IMR-90 (cell line): ENCODE results near the gene PIM3. TPM values are rescaled to one million over a fixed set of nuclear protein-coding genes. Genes with fewer than 3 reads are reported as not detected.

Experiments
- ATAC-seq: fragments of 200-7000 bp; cut with Tn5 transposase; 2 replicates; pipeline ENCODE4 v1.9.1; 2020; ENCODE audit warnings: low read depth, mild to moderate bottlenecking, moderate library complexity
- BruUV-seq: library from RNA; stranded (reverse); fragments of 400-500 nt; replicated peaks from 2 replicates; lab custom pipeline; 2021; lab: Mats Ljungman, UMichigan
- CTCF ChIA-PET: fragments of 300-600 bp; formaldehyde crosslinking; extraction: SDS; loops from one replicate; lab custom pipeline; 2021; ENCODE audit warnings: antibody characterized with exemption; lab: Yijun Ruan, JAX
- POLR2A ChIA-PET: fragments of 300-600 bp; sonication (Branson Sonifier 250); formaldehyde crosslinking; loops from one replicate; lab custom pipeline; 2022; ENCODE audit warnings: antibody characterized with exemption; ENCODE audit not compliant: unreplicated experiment; lab: Charles Lee
- DNase-seq: peaks from one replicate; pipeline ENCODE4 v3.0.0; 2013
- H2AFZ ChIP-seq: replicated peaks from 2 replicates; pipeline ENCODE3; 2013; ENCODE audit warnings: low read length, mild to moderate bottlenecking; ENCODE audit not compliant: poor library complexity
- H2AK5ac ChIP-seq: 2 replicates; pipeline ENCODE4 v1.6.1; 2013; ENCODE audit warnings: low read depth, low read length, inconsistent platforms
- H2AK9ac ChIP-seq: replicated peaks from 2 replicates; pipeline ENCODE3; 2013; ENCODE audit warnings: mild to moderate bottlenecking, low read depth, low read length, moderate library complexity; ENCODE audit not compliant: poor library complexity
- H2BK120ac ChIP-seq: 2 replicates; pipeline ENCODE4 v1.6.1; 2013; ENCODE audit warnings: low read depth, low read length, inconsistent platforms
- H2BK15ac ChIP-seq: 3 replicates; pipeline ENCODE4 v1.6.1; 2013; ENCODE audit warnings: low read depth, low read length, inconsistent platforms
- H2BK20ac ChIP-seq: 2 replicates; pipeline ENCODE4 v1.6.1; 2013; ENCODE audit warnings: low read depth, mild to moderate bottlenecking, inconsistent platforms, low read length, moderate library complexity
- H2BK5ac ChIP-seq: 2 replicates; pipeline ENCODE4 v1.6.1; 2013; ENCODE audit warnings: mild to moderate bottlenecking, low read depth, low read length, inconsistent platforms; ENCODE audit not compliant: poor library complexity, severe bottlenecking
- H3K14ac ChIP-seq: replicated peaks from 2 replicates; pipeline ENCODE4 v1.6.1; 2013; ENCODE audit warnings: low read depth, low read length, inconsistent platforms
- H3K18ac ChIP-seq: 2 replicates; pipeline ENCODE4 v1.6.1; 2013; ENCODE audit warnings: low read depth, low read length, control low read depth
- H3K23ac ChIP-seq: 2 replicates; pipeline ENCODE4 v1.6.1; 2013; ENCODE audit warnings: low read depth, low read length, inconsistent platforms
- H3K27ac ChIP-seq: 2 replicates; pipeline ENCODE4 v1.5.1; 2013; ENCODE audit warnings: mild to moderate bottlenecking, control low read depth, low read length; ENCODE audit not compliant: insufficient read depth
- H3K27me3 ChIP-seq: 2 replicates; pipeline ENCODE4 v1.6.1; 2013; ENCODE audit warnings: low read length; ENCODE audit not compliant: control insufficient read depth, insufficient read depth
- H3K36me3 ChIP-seq: 2 replicates; pipeline ENCODE4 v1.6.1; 2013; ENCODE audit warnings: low read length, mixed read lengths; ENCODE audit not compliant: control insufficient read depth, insufficient read depth
- H3K4ac ChIP-seq: 2 replicates; pipeline ENCODE4 v1.6.1; 2013; ENCODE audit warnings: low read depth, low read length, inconsistent platforms
- H3K4me1 ChIP-seq: 2 replicates; pipeline ENCODE4 v1.6.1; 2013; ENCODE audit warnings: low read length, mixed read lengths; ENCODE audit not compliant: control insufficient read depth, insufficient read depth
- H3K4me2 ChIP-seq: 2 replicates; pipeline ENCODE4 v1.6.1; 2013; ENCODE audit warnings: low read depth, mild to moderate bottlenecking, control low read depth, low read length, moderate library complexity
- H3K4me3 ChIP-seq: 2 replicates; pipeline ENCODE4 v1.5.1; 2013; ENCODE audit warnings: low read depth, mild to moderate bottlenecking, control low read depth, low read length, moderate library complexity; ENCODE audit not compliant: insufficient read depth
- H3K56ac ChIP-seq: 2 replicates; pipeline ENCODE4 v1.6.1; 2013; ENCODE audit warnings: low read length, inconsistent platforms; ENCODE audit not compliant: insufficient read depth; ENCODE audit errors: extremely low read depth
- H3K79me1 ChIP-seq, 2 experiments: 2 replicates each; pipeline ENCODE4 v1.6.1; 2013; ENCODE audit warnings: low read length in 2 of 2, inconsistent platforms in 1 of 2, low read depth in 1 of 2
- H3K9ac ChIP-seq: 2 replicates; pipeline ENCODE4 v1.6.1; 2013; ENCODE audit warnings: low read depth, low read length, control low read depth
- H3K9me1 ChIP-seq: 2 replicates; pipeline ENCODE4 v1.6.1; 2013; ENCODE audit warnings: low read length, inconsistent platforms; ENCODE audit not compliant: insufficient read depth
- H3K9me3 ChIP-seq: 2 replicates; pipeline ENCODE4 v1.6.1; 2013; ENCODE audit warnings: low read length; ENCODE audit not compliant: control insufficient read depth, insufficient read depth
- H4K20me1 ChIP-seq: 2 replicates; pipeline ENCODE4 v1.6.1; 2013; ENCODE audit warnings: low read length, inconsistent platforms; ENCODE audit not compliant: insufficient read depth
- H4K5ac ChIP-seq: 2 replicates; pipeline ENCODE4 v1.6.1; 2013; ENCODE audit warnings: mild to moderate bottlenecking, low read depth, low read length, control low read depth
- H4K8ac ChIP-seq, 2 experiments: 2 replicates each; pipeline ENCODE4 v1.6.1; 2013; ENCODE audit warnings: low read depth in 2 of 2, low read length in 2 of 2, control low read depth in 1 of 2, inconsistent platforms in 1 of 2
- H4K91ac ChIP-seq: 2 replicates; pipeline ENCODE4 v1.6.1; 2013; ENCODE audit warnings: low read depth, low read length, inconsistent platforms; ENCODE audit not compliant: insufficient read depth
- BHLHE40 ChIP-seq: fragments of 150-350 bp; IDR thresholded peaks from 2 replicates; pipeline ENCODE4 v1.6.1; 2016; ENCODE audit warnings: mild to moderate bottlenecking, low read depth, low read length
- CEBPB ChIP-seq: IDR thresholded peaks from 2 replicates; pipeline ENCODE4 v1.6.1; 2012; ENCODE audit warnings: low read depth, low read length, improper control_type of control experiment
- CHD1 ChIP-seq: IDR thresholded peaks from 2 replicates; pipeline ENCODE4 v1.6.1; 2012; ENCODE audit warnings: low read depth, low read length, improper control_type of control experiment
- FOS ChIP-seq: fragments of 150-350 bp; IDR thresholded peaks from 2 replicates; pipeline ENCODE4 v1.6.1; 2016; ENCODE audit warnings: low read depth, low read length
- MAFK ChIP-seq: IDR thresholded peaks from 2 replicates; pipeline ENCODE4 v1.6.1; 2012; ENCODE audit warnings: low read depth, low read length, improper control_type of control experiment
- MAZ ChIP-seq: IDR thresholded peaks from 2 replicates; pipeline ENCODE4 v1.6.1; 2012; ENCODE audit warnings: low read depth, mild to moderate bottlenecking, low read length, improper control_type of control experiment, moderate library complexity, borderline replicate concordance
- MXI1 ChIP-seq: IDR thresholded peaks from 2 replicates; pipeline ENCODE4 v1.6.1; 2012; ENCODE audit warnings: low read depth, mild to moderate bottlenecking, low read length, moderate library complexity, borderline replicate concordance
- NFE2L2 ChIP-seq: fragments of 150-350 bp; IDR thresholded peaks from 2 replicates; pipeline ENCODE4 v1.6.1; 2016; ENCODE audit warnings: low read depth, mild to moderate bottlenecking, low read length
- POLR2A ChIP-seq: IDR thresholded peaks from 2 replicates; pipeline ENCODE4 v1.6.1; 2012; ENCODE audit warnings: mild to moderate bottlenecking, low read depth, low read length
- RAD21 ChIP-seq: IDR thresholded peaks from 2 replicates; pipeline ENCODE4 v1.6.1; 2012; ENCODE audit warnings: low read length, improper control_type of control experiment
- RCOR1 ChIP-seq: IDR thresholded peaks from 2 replicates; pipeline ENCODE4 v1.6.1; 2012; ENCODE audit warnings: mild to moderate bottlenecking, low read length, improper control_type of control experiment; ENCODE audit not compliant: insufficient replicate concordance
- RFX5 ChIP-seq: IDR thresholded peaks from 2 replicates; pipeline ENCODE4 v1.8.0; 2012; ENCODE audit warnings: low read depth, mild to moderate bottlenecking, low read length, moderate library complexity
- SMC3 ChIP-seq: fragments of 150-350 bp; IDR thresholded peaks from 2 replicates; pipeline ENCODE4 v1.6.1; 2016; ENCODE audit warnings: low read depth, mild to moderate bottlenecking, antibody characterized with exemption, low read length, moderate library complexity
- whole genome bisulfite sequencing, 2 experiments: methylation state at CpG; one replicate each; pipeline versions ENCODE4 v1.1.5 to v1.1.7; 2013; ENCODE audit warnings: missing lambda C conversion rate in 2 of 2; ENCODE audit not compliant: insufficient read length in 1 of 2; ENCODE audit errors: extremely low coverage in 2 of 2; 5-methylcytosine and 5-hydroxymethylcytosine counted together
- dilution Hi-C: fragments of 300-500 bp; cut with HindIII; formaldehyde crosslinking; loops from one replicate; pipeline ENCODE4 v1.14.3; 2018; ENCODE audit warnings: low sequenced_read_pairs; ENCODE audit not compliant: unreplicated experiment
- in situ Hi-C: fragments of 300-500 bp; cut with MboI; formaldehyde crosslinking; loops from 3 replicates; pipeline ENCODE4 v1.14.3; 2019; ENCODE audit warnings: low sequenced_read_pairs, inconsistent platforms, mixed read lengths
- intact Hi-C: fragments of 100-400 bp; cut with micrococcal nuclease; formaldehyde crosslinking; loops from 2 replicates; pipeline ENCODE4 v1.10.0; 2022
- polyA plus RNA-seq, 3 experiments: library from polyadenylated mRNA; depleted of rRNA; stranded (reverse); fragments of >200 nt; gene quantifications; 2 replicates each; pipeline ENCODE4 v1.2.3, GENCODE V29; 2012; ENCODE audit warnings: low replicate concordance in 1 of 3
- total RNA-seq: library from RNA; depleted of rRNA; stranded (reverse); fragments of >200 nt; gene quantifications from 2 replicates; pipeline ENCODE4 v1.2.3, GENCODE V29; 2012
- TF ChIP-seq, protein P1 (sequence below): conservative IDR thresholded peaks from 2 replicates; pipeline ENCODE4 v1.5.1; 2012; ENCODE audit warnings: mild to moderate bottlenecking, low read depth, low read length, improper control_type of control experiment
- TF ChIP-seq, protein P2 (sequence below): fragments of 150-350 bp; IDR thresholded peaks from 2 replicates; pipeline ENCODE4 v1.6.1; 2017; ENCODE audit warnings: mild to moderate bottlenecking, antibody characterized with exemption, low read length, low read depth
- TF ChIP-seq, protein P3 (sequence below): fragments of 150-350 bp; IDR thresholded peaks from 2 replicates; pipeline ENCODE4 v1.6.1; 2016; ENCODE audit warnings: low read depth, mild to moderate bottlenecking, low read length, moderate library complexity, borderline replicate concordance

Gene PIM3
- total and polyA plus RNA-seq, 2 of the 4 experiments (the other 2 are of a cell fraction) = 8.6 to 24.7 TPM

DNA sequence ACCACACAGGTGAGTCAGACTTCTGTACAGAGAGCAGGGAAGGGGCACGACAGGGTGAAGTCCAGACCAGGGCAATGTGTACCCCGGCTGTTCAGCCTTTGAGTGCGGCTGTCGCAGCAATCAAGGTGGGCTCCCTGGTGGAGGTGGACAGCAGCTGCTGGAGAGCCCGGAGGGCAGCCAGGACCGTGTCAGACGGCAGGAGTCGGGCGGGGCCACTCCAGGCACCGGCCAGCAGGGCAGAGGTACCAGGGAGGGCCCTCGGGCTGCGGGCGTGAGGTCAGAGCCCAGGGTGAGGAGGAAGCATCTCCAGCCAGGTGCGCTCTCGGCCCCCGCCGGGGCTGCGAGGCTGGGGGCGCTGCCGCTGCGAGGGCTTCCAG is 802 bp upstream of the PIM3 start:
- H3K27ac ChIP-seq = peak overlapping the region; percentile 71
- dilution Hi-C loops = no loop called here
- H4K8ac ChIP-seq = peak overlapping the region; percentile 83 to 92
- no peak overlapping the region for H3K18ac ChIP-seq
- H3K56ac ChIP-seq = no peak overlapping the region
- H3K14ac ChIP-seq = no peak overlapping the region; the same call in 1 of the 2 replicates
- peaks cover 37% of the 10 kb centered on the region for H4K20me1 ChIP-seq
- peak overlapping the region; percentile 85 for H4K91ac ChIP-seq
- peak overlapping the region; percentile 94 for H2AFZ ChIP-seq
- H3K27me3 ChIP-seq = no peaks in the 10 kb centered on the region
- peak overlapping the region; percentile 35 for H4K5ac ChIP-seq
- H3K4me1 ChIP-seq = peaks cover 25% of the 10 kb centered on the region
- POLR2A ChIA-PET = no interaction called here
- no peaks in the 10 kb centered on the region for H3K9me3 ChIP-seq
- peak overlapping the region; percentile 93 for H2AK9ac ChIP-seq
- no peak for DNase-seq
- CTCF ChIA-PET = no interaction called here
- peak overlapping the region; percentile 47; the same call in 2 of the 3 replicates for H2BK15ac ChIP-seq
- in situ Hi-C loops = no loop called here
- WGBS, 2 experiments = 13% methylated on average over 12 of the region's 21 CpGs; no CpG with 5 or more reads in 1 of the 2 experiments
- ATAC-seq = peak; percentile 3
- H3K23ac ChIP-seq = peak overlapping the region; percentile 53
- peak overlapping the region; percentile 91 for H2BK5ac ChIP-seq
- intact Hi-C loops = no loop called here
- peak overlapping the region; percentile 37 for H2BK120ac ChIP-seq
- peaks cover 26% of the 10 kb centered on the region for H3K36me3 ChIP-seq
- H3K4ac ChIP-seq = peak overlapping the region; percentile 44
- peak overlapping the region; percentile 66 for H3K9ac ChIP-seq
- TF ChIP-seq FOS (no peak), RAD21 (no peak), MAZ (no peak), BHLHE40 (no peak), MXI1 (no peak), CHD1 (no peak), SMC3 (no peak), RCOR1 (no peak), RFX5 (no peak), POLR2A (no peak), NFE2L2 (no peak), CEBPB (no peak), MAFK (no peak)
- TF ChIP-seq, protein P1, sequence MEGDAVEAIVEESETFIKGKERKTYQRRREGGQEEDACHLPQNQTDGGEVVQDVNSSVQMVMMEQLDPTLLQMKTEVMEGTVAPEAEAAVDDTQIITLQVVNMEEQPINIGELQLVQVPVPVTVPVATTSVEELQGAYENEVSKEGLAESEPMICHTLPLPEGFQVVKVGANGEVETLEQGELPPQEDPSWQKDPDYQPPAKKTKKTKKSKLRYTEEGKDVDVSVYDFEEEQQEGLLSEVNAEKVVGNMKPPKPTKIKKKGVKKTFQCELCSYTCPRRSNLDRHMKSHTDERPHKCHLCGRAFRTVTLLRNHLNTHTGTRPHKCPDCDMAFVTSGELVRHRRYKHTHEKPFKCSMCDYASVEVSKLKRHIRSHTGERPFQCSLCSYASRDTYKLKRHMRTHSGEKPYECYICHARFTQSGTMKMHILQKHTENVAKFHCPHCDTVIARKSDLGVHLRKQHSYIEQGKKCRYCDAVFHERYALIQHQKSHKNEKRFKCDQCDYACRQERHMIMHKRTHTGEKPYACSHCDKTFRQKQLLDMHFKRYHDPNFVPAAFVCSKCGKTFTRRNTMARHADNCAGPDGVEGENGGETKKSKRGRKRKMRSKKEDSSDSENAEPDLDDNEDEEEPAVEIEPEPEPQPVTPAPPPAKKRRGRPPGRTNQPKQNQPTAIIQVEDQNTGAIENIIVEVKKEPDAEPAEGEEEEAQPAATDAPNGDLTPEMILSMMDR = no peak
- TF ChIP-seq, protein P2, sequence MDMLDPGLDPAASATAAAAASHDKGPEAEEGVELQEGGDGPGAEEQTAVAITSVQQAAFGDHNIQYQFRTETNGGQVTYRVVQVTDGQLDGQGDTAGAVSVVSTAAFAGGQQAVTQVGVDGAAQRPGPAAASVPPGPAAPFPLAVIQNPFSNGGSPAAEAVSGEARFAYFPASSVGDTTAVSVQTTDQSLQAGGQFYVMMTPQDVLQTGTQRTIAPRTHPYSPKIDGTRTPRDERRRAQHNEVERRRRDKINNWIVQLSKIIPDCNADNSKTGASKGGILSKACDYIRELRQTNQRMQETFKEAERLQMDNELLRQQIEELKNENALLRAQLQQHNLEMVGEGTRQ = no peak
- TF ChIP-seq, protein P3, sequence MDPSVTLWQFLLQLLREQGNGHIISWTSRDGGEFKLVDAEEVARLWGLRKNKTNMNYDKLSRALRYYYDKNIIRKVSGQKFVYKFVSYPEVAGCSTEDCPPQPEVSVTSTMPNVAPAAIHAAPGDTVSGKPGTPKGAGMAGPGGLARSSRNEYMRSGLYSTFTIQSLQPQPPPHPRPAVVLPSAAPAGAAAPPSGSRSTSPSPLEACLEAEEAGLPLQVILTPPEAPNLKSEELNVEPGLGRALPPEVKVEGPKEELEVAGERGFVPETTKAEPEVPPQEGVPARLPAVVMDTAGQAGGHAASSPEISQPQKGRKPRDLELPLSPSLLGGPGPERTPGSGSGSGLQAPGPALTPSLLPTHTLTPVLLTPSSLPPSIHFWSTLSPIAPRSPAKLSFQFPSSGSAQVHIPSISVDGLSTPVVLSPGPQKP = no peak
- peak overlapping the region; percentile 84 for H3K4me2 ChIP-seq
- H2BK20ac ChIP-seq = no peak overlapping the region
- no TSS peak for BruUV-seq
- peak overlapping the region; percentile 95 for H2AK5ac ChIP-seq
- peaks cover 12 to 30% of the 10 kb centered on the region in 2 experiments for H3K79me1 ChIP-seq
- H3K9me1 ChIP-seq = peaks cover 3% of the 10 kb centered on the region; the same call in 1 of the 2 replicates
- H3K4me3 ChIP-seq = peak overlapping the region; percentile 58
